SJSA1 (cell line): ENCODE measurements around the gene KCNQ5. TPM values are rescaled to one million over a fixed set of nuclear protein-coding genes. Genes with fewer than 3 reads are reported as not detected.

Experiments used
- DNase-seq, 2 experiments: peaks; one replicate each; pipeline ENCODE4 v3.0.0-alpha.2; 2015 to 2020; ENCODE audit warnings: low spot score in 2 of 2, low read depth in 1 of 2
- H3K27ac ChIP-seq: fragments of 250-450 bp; sonication (Bioruptor Pico); 2 replicates; pipeline ENCODE4 v1.5.1; 2020; ENCODE audit warnings: mild to moderate bottlenecking, moderate library complexity
- H3K27me3 ChIP-seq: fragments of 250-450 bp; sonication (Bioruptor Pico); replicated peaks from 2 replicates; pipeline ENCODE4 v1.5.1; 2020; ENCODE audit warnings: mild to moderate bottlenecking, moderate library complexity
- H3K36me3 ChIP-seq: fragments of 250-450 bp; sonication (Bioruptor Pico); 2 replicates; pipeline ENCODE4 v1.5.1; 2020; ENCODE audit warnings: mild to moderate bottlenecking
- H3K4me1 ChIP-seq: fragments of 250-450 bp; sonication (Bioruptor Pico); replicated peaks from 2 replicates; pipeline ENCODE4 v1.6.1; 2021; ENCODE audit warnings: mild to moderate bottlenecking
- H3K4me3 ChIP-seq: fragments of 250-450 bp; sonication (Bioruptor Pico); 2 replicates; pipeline ENCODE4 v1.5.1; 2020; ENCODE audit warnings: mild to moderate bottlenecking
- H3K9me3 ChIP-seq: fragments of 250-450 bp; sonication (Bioruptor Pico); replicated peaks from 2 replicates; pipeline ENCODE4 v1.5.1; 2020; ENCODE audit warnings: mild to moderate bottlenecking
- total RNA-seq: library from RNA; depleted of rRNA; stranded (reverse); fragments of >200 nt; shearing (Covaris generic); gene quantifications from 2 replicates; pipeline ENCODE4 v1.2.3, GENCODE V29; 2014

KCNQ5 gene
- total RNA-seq, 1 experiment from 2014 or later = 0.97 TPM

DNA sequence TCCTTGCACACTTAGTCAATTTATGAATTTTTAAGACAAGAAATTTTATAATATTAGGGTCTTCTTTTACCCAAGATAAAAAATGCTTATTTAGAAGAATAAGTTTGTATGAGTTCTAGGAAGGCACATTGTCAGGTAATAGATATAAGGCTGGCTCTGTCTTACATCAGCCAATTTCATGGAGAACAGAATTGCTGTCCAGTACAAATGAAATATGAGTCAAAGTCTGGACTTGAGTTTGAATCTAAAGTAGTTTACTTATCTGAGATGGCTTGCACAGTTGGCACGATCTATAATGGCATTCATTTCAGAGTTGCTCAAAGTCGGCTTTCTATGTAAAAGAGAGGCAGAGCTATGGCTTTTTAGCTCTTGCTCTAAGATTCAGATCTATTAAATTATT lies 228.2 kb downstream of the KCNQ5 start:
- Histone ChIP-seq H3K4me1 (no peaks in the 10 kb centered on the region), H3K27me3 (no peaks in the 10 kb centered on the region; the same call in 1 of the 2 replicates), H3K36me3 (no peaks in the 10 kb centered on the region), H3K4me3 (no peak overlapping the region), H3K9me3 (no peaks in the 10 kb centered on the region), H3K27ac (no peak overlapping the region)
- no peak for DNase-seq

- H3K4me1 ChIP-seq = no peaks in the 10 kb centered on the region
These were observed 228.6 kb downstream of the KCNQ5 start for GRCh38 chr6:72850469-72850868.

GRCh38 chr6:72855471-72855870 lies 233.6 kb downstream of the KCNQ5 start:
- DNase-seq = no peak
- H3K27me3 ChIP-seq = no peaks in the 10 kb centered on the region; the same call in 1 of the 2 replicates
- no peaks in the 10 kb centered on the region for H3K36me3 ChIP-seq
- no peak overlapping the region for H3K4me3 ChIP-seq
- H3K9me3 ChIP-seq = no peaks in the 10 kb centered on the region
- no peaks in the 10 kb centered on the region; the same call in 1 of the 2 replicates for H3K4me1 ChIP-seq
- H3K27ac ChIP-seq = no peak overlapping the region

More at GRCh38 chr6:72850469-72850868, 228.6 kb downstream of the KCNQ5 start:
- H3K27me3 ChIP-seq = no peaks in the 10 kb centered on the region; the same call in 1 of the 2 replicates
- no peak overlapping the region for H3K4me3 ChIP-seq
- no peaks in the 10 kb centered on the region for H3K36me3 ChIP-seq
- no peak for DNase-seq
- no peaks in the 10 kb centered on the region for H3K9me3 ChIP-seq
- H3K27ac ChIP-seq = no peak overlapping the region

- DNase-seq = no peak
- Histone ChIP-seq H3K27ac (no peak overlapping the region), H3K4me1 (peaks cover under 1% of the 10 kb centered on the region), H3K9me3 (no peaks in the 10 kb centered on the region), H3K4me3 (no peak overlapping the region), H3K36me3 (no peaks in the 10 kb centered on the region), H3K27me3 (no peaks in the 10 kb centered on the region; the same call in 1 of the 2 replicates)
These were observed 234.9 kb downstream of the KCNQ5 start for GRCh38 chr6:72856801-72857200.

- Histone ChIP-seq H3K27ac (no peak overlapping the region), H3K27me3 (no peaks in the 10 kb centered on the region), H3K36me3 (no peaks in the 10 kb centered on the region), H3K4me1 (peaks cover 6% of the 10 kb centered on the region), H3K4me3 (no peak overlapping the region), H3K9me3 (no peaks in the 10 kb centered on the region)
- no peak for DNase-seq
These were observed 236.1 kb downstream of the KCNQ5 start for GRCh38 chr6:72857791-72858585.

DNA sequence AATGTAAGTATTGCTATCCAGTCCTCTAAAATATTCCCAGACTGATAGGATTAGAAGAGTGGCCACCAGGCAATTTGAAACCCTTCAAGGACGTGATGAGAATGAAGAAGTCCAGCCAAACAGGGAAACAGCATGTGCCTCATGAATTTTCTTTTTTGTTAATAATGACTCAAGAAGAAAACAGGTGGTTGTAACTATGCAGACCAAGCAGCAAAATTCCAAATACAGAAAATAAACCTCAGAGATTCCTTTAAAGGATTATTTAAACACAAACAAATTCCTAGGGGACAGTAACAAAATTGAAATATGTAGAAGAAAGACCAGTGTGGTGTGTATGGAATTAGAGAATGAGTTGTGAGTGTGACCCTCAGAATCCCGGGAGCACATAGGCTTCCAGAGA lies 239.2 kb downstream of the KCNQ5 start:
- Histone ChIP-seq H3K27me3 (no peaks in the 10 kb centered on the region), H3K4me1 (peaks cover 6% of the 10 kb centered on the region), H3K4me3 (no peak overlapping the region), H3K9me3 (no peaks in the 10 kb centered on the region), H3K27ac (no peak overlapping the region), H3K36me3 (no peaks in the 10 kb centered on the region)
- no peak for DNase-seq

GRCh38 chr6:72861935-72862432 lies 240.1 kb downstream of the KCNQ5 start:
- H3K4me1 ChIP-seq = peaks cover 6% of the 10 kb centered on the region

GRCh38 chr6:72863131-72863530 lies 241.3 kb downstream of the KCNQ5 start:
- no peaks in the 10 kb centered on the region for H3K27me3 ChIP-seq
- no peak for DNase-seq
- H3K4me3 ChIP-seq = no peak overlapping the region
- peaks cover 6% of the 10 kb centered on the region for H3K4me1 ChIP-seq
- no peak overlapping the region for H3K27ac ChIP-seq
- H3K9me3 ChIP-seq = no peaks in the 10 kb centered on the region
- H3K36me3 ChIP-seq = no peaks in the 10 kb centered on the region

More at GRCh38 chr6:72861935-72862432, 240.1 kb downstream of the KCNQ5 start:
- Histone ChIP-seq H3K36me3 (no peaks in the 10 kb centered on the region), H3K9me3 (no peaks in the 10 kb centered on the region), H3K27ac (no peak overlapping the region), H3K27me3 (no peaks in the 10 kb centered on the region), H3K4me3 (no peak overlapping the region)
- no peak for DNase-seq

GRCh38 chr6:72864236-72864635 lies 242.4 kb downstream of the KCNQ5 start:
- no peak for DNase-seq
- no peak overlapping the region for H3K4me3 ChIP-seq
- no peaks in the 10 kb centered on the region for H3K9me3 ChIP-seq
- no peaks in the 10 kb centered on the region for H3K27me3 ChIP-seq
- peaks cover 6% of the 10 kb centered on the region for H3K4me1 ChIP-seq
- no peak overlapping the region for H3K27ac ChIP-seq
- no peaks in the 10 kb centered on the region for H3K36me3 ChIP-seq

DNA sequence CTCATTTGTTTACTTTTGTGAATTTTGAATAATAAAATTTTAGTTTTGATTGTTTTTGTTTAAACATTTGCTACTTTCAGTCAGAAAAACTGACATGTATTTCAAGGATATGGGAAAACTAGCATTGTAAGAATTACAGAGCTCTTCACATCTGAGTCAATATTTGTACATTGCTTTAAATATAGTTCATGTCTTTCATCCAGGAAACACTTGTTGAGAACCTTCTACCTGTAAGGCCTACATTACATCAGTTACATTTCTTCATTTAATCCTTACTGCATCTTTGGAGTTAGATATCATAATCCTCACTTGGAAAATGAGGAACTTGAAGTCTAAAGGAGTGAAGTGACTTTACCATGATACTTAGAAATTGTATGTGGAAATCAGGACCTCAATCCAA lies 242.9 kb downstream of the KCNQ5 start:
- Histone ChIP-seq H3K4me1 (peaks cover 6% of the 10 kb centered on the region), H3K4me3 (no peak overlapping the region), H3K9me3 (no peaks in the 10 kb centered on the region), H3K27me3 (no peaks in the 10 kb centered on the region), H3K36me3 (no peaks in the 10 kb centered on the region), H3K27ac (no peak overlapping the region)
- DNase-seq = no peak

GRCh38 chr6:72865467-72865866 lies 243.6 kb downstream of the KCNQ5 start:
- Histone ChIP-seq H3K27me3 (no peaks in the 10 kb centered on the region), H3K4me3 (no peak overlapping the region), H3K4me1 (peaks cover 6% of the 10 kb centered on the region), H3K36me3 (no peaks in the 10 kb centered on the region), H3K9me3 (no peaks in the 10 kb centered on the region), H3K27ac (no peak overlapping the region)
- no peak for DNase-seq

DNA sequence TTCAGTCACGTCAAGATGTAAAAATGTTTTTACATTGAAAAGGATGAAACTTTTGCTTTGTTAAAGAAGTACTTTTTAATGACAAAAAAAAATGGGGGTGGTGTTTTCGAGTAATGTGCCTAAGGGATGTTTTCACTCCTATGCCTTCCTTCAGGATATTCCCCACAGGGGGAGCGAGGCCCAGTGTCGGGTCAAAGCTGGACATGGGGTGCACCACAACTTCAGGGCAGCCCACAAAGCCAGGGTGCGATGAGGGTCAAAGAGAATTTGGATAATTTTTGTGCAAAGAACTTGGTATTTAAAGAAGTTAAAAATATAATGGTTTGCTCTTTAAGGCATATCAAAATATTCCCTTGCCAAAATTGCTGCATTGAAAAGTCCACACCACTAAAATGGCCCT lies 247.8 kb downstream of the KCNQ5 start:
- no peak overlapping the region for H3K27ac ChIP-seq
- no peaks in the 10 kb centered on the region for H3K27me3 ChIP-seq
- no peaks in the 10 kb centered on the region for H3K4me1 ChIP-seq
- no peak for DNase-seq
- H3K36me3 ChIP-seq = no peaks in the 10 kb centered on the region
- no peaks in the 10 kb centered on the region for H3K9me3 ChIP-seq
- H3K4me3 ChIP-seq = no peak overlapping the region

GRCh38 chr6:72873433-72873832 lies 251.6 kb downstream of the KCNQ5 start:
- H3K27me3 ChIP-seq = no peaks in the 10 kb centered on the region
- H3K27ac ChIP-seq = no peak overlapping the region
- H3K36me3 ChIP-seq = no peaks in the 10 kb centered on the region
- no peak overlapping the region for H3K4me3 ChIP-seq
- H3K4me1 ChIP-seq = no peaks in the 10 kb centered on the region
- no peak for DNase-seq
- no peaks in the 10 kb centered on the region for H3K9me3 ChIP-seq

DNA sequence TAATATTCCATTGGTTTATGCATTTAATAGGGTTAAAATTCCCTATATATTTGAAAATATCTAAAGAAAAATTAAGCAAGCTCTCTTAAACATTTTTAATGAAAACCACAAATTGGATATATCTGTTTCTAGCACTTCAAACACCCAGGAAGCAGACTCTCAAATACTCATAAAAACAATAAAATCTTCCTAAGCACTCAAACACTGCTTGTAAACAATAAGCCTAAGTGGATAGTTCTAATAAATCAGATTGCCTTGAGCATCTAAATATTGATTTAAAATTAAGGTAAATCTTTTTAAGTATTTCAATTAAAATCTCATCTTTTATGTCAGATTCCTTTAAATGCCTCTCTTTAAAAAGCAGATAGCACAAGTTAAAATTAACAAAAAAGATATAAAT lies 254.4 kb downstream of the KCNQ5 start:
- no peaks in the 10 kb centered on the region for H3K9me3 ChIP-seq
- no peaks in the 10 kb centered on the region for H3K4me1 ChIP-seq
- no peaks in the 10 kb centered on the region for H3K27me3 ChIP-seq
- H3K27ac ChIP-seq = no peak overlapping the region
- H3K36me3 ChIP-seq = no peaks in the 10 kb centered on the region
- no peak for DNase-seq
- no peak overlapping the region for H3K4me3 ChIP-seq
